Fibroblast of skin of scalp (primary cell): ENCODE results near the gene TTLL5.
A peak's percentile ranks its signal among the peaks of the same experiment; 100 is the strongest.

ENCODE experiments used
- DNase-seq: peaks from one replicate; pipeline ENCODE4 v3.0.0-alpha.2; 2013

TTLL5 gene

GRCh38 chr14:75995372-75996041 lies 334.5 kb downstream of the TTLL5 start:
- peak; percentile 82 for DNase-seq

- no peak for DNase-seq
These were observed 335.4 kb downstream of the TTLL5 start for GRCh38 chr14:75996488-75996887.

- no peak for DNase-seq
These were observed 338.6 kb downstream of the TTLL5 start for GRCh38 chr14:75999511-76000190.

GRCh38 chr14:76002383-76002782 lies 341.3 kb downstream of the TTLL5 start:
- DNase-seq, result no peak
